ENCODE results near the gene BCAS3. TPM values are rescaled to one million over a fixed set of nuclear protein-coding genes. Genes with fewer than 3 reads are reported as not detected.

The BCAS3 gene
- total and polyA plus RNA-seq, 2 donors (not counting 1 experiment from before 2014, with no cell fraction given), result 13.9 to 73.4 TPM

GRCh38 chr17:60675997-60676396 lies 1.7 kb upstream of the BCAS3 start:
- intact Hi-C loops (cut with micrococcal nuclease), result loop anchor here (5.0 kb wide), 2 partner anchors 714 to 1109 kb away; partner anchors contain the start of genes DHX40 and RNFT1
- WGBS (ENCODE audit: insufficient coverage), result 100% methylated on average over 5 of the region's 6 CpGs
- Histone ChIP-seq H3K9me3 (ENCODE audit: control extremely low read depth in 1 of 3, control insufficient read depth in 2 of 3, insufficient read depth in 1 of 3, low read length in 2 of 3) (no peaks in the 10 kb centered on the region), H3K4me1 (ENCODE audit: control insufficient read depth in 2 of 2, insufficient read depth in 2 of 2, low read length in 2 of 2) (peaks cover 9 to 12% of the 10 kb centered on the region in 2 donors), H3K4me3 (ENCODE audit: control extremely low read depth in 1 of 5, extremely low read depth in 1 of 5, insufficient read depth in 1 of 5, low read depth in 2 of 5, low read length in 4 of 5) (no peak overlapping the region), H3K4me2 (replicated peaks; ENCODE audit: low read depth, low read length, poor library complexity, severe bottlenecking) (no peak overlapping the region), H3K79me2 (ENCODE audit: control insufficient read depth, insufficient read depth, low read length) (peaks cover 9% of the 10 kb centered on the region), H3K36me3 (replicated peaks in 1 of 2; ENCODE audit: control extremely low read depth in 1 of 2, control insufficient read depth in 1 of 2, extremely low read depth in 1 of 2, insufficient read depth in 2 of 2, low read length in 1 of 2) (no peaks in the 10 kb centered on the region), H3K27me3 (replicated peaks in 1 of 4; ENCODE audit: control extremely low read depth in 1 of 4, control insufficient read depth in 3 of 4, insufficient read depth in 4 of 4, low read length in 3 of 4) (no peaks in the 10 kb centered on the region), H2AFZ (ENCODE audit: insufficient read depth, low read depth, low read length, poor library complexity, severe bottlenecking) (no peak overlapping the region), H3K9ac (ENCODE audit: low read length) (no peak overlapping the region), H4K20me1 (ENCODE audit: control insufficient read depth, insufficient read depth, low read length, poor library complexity, severe bottlenecking) (no peaks in the 10 kb centered on the region), H3K27ac (ENCODE audit: low read length in 2 of 2) (no peak overlapping the region)
- ChIA-PET POLR2A (no interaction called here), CTCF (no interaction called here)
- no peak for DNase-seq
- Mint-ChIP-seq H3K4me1 (peaks cover 19% of the 10 kb centered on the region), H3K4me3 (peak overlapping the region; percentile 9), H3K27ac (no peak overlapping the region), H3K9me3 (ENCODE audit: insufficient read depth) (peaks cover 2% of the 10 kb centered on the region), H3K27me3 (no peaks in the 10 kb centered on the region)
- no peak for ATAC-seq (ENCODE audit: low read depth)
- TF ChIP-seq CTCF (IDR thresholded peaks at IDR 0.05), result no peak
- no peak for TF ChIP-seq EZH2 (IDR thresholded peaks at IDR 0.05; ENCODE audit: borderline replicate concordance, insufficient read depth, low read depth, low read length, poor library complexity, severe bottlenecking)

GRCh38 chr17:60676758-60677307 lies 818 bp upstream of the BCAS3 start:
- Histone ChIP-seq H3K9me3 (ENCODE audit: control extremely low read depth in 1 of 3, control insufficient read depth in 2 of 3, insufficient read depth in 1 of 3, low read length in 2 of 3) (no peaks in the 10 kb centered on the region), H3K4me1 (ENCODE audit: control insufficient read depth in 2 of 2, insufficient read depth in 2 of 2, low read length in 2 of 2) (peaks cover 9 to 12% of the 10 kb centered on the region in 2 donors), H3K9ac (ENCODE audit: low read length) (peak overlapping the region; percentile 84), H3K27me3 (replicated peaks in 1 of 4; ENCODE audit: control extremely low read depth in 1 of 4, control insufficient read depth in 3 of 4, insufficient read depth in 4 of 4, low read length in 3 of 4) (no peaks in the 10 kb centered on the region), H4K20me1 (ENCODE audit: control insufficient read depth, insufficient read depth, low read length, poor library complexity, severe bottlenecking) (no peaks in the 10 kb centered on the region), H3K27ac (ENCODE audit: low read length in 2 of 2) (peak overlapping the region; percentile 67 to 79), H3K36me3 (replicated peaks in 1 of 2; ENCODE audit: control extremely low read depth in 1 of 2, control insufficient read depth in 1 of 2, extremely low read depth in 1 of 2, insufficient read depth in 2 of 2, low read length in 1 of 2) (no peaks in the 10 kb centered on the region), H3K4me3 (ENCODE audit: control extremely low read depth in 1 of 5, extremely low read depth in 1 of 5, insufficient read depth in 1 of 5, low read depth in 2 of 5, low read length in 4 of 5) (peak overlapping the region; percentile 78 to 99 (median 96)), H3K79me2 (ENCODE audit: control insufficient read depth, insufficient read depth, low read length) (peaks cover 9% of the 10 kb centered on the region), H3K4me2 (replicated peaks; ENCODE audit: low read depth, low read length, poor library complexity, severe bottlenecking) (peak overlapping the region; percentile 80), H2AFZ (ENCODE audit: insufficient read depth, low read depth, low read length, poor library complexity, severe bottlenecking) (peak overlapping the region; percentile 95)
- Mint-ChIP-seq H3K4me3 (peak overlapping the region; percentile 97), H3K27me3 (no peaks in the 10 kb centered on the region), H3K4me1 (peaks cover 19% of the 10 kb centered on the region), H3K9me3 (ENCODE audit: insufficient read depth) (peaks cover 2% of the 10 kb centered on the region), H3K27ac (peak overlapping the region; percentile 96)
- no peak for DNase-seq
- no peak for ATAC-seq (ENCODE audit: low read depth)
- no peak for TF ChIP-seq EZH2 (IDR thresholded peaks at IDR 0.05; ENCODE audit: borderline replicate concordance, insufficient read depth, low read depth, low read length, poor library complexity, severe bottlenecking)
- TF ChIP-seq CTCF (IDR thresholded peaks at IDR 0.05), result no peak
- intact Hi-C loops (cut with micrococcal nuclease), result loop anchor here (1.0 to 5.0 kb wide), 4 partner anchors 77 to 1110 kb away; partner anchors contain the start of genes APPBP2, DHX40, PPM1D and RNFT1
- 47% methylated on average over 11 of the region's 17 CpGs for WGBS (ENCODE audit: insufficient coverage)
- ChIA-PET POLR2A (interaction anchor here (0.5 to 1.6 kb wide), 5 partner anchors 74 to 598 kb away, joined by 4 to 5 read pairs (median 5); partner anchors contain the start of genes HEATR6, PPM1D and USP32), CTCF (interaction anchor here (0.6 to 1.5 kb wide), 7 partner anchors 36 to 1570 kb away, joined by 3 to 8 read pairs (median 3); partner anchors contain the start of genes PPM1D and TRIM37)
